GM12872 (cell line): ENCODE results near the gene IL17RE.

ENCODE experiments used
- TF ChIP-seq, protein P1 (sequence below): IDR thresholded peaks from 3 replicates; pipeline ENCODE4 v1.5.1; 2011; ENCODE audit warnings: low read depth, mild to moderate bottlenecking, low read length, moderate library complexity; ENCODE audit not compliant: insufficient read depth

The IL17RE gene

DNA sequence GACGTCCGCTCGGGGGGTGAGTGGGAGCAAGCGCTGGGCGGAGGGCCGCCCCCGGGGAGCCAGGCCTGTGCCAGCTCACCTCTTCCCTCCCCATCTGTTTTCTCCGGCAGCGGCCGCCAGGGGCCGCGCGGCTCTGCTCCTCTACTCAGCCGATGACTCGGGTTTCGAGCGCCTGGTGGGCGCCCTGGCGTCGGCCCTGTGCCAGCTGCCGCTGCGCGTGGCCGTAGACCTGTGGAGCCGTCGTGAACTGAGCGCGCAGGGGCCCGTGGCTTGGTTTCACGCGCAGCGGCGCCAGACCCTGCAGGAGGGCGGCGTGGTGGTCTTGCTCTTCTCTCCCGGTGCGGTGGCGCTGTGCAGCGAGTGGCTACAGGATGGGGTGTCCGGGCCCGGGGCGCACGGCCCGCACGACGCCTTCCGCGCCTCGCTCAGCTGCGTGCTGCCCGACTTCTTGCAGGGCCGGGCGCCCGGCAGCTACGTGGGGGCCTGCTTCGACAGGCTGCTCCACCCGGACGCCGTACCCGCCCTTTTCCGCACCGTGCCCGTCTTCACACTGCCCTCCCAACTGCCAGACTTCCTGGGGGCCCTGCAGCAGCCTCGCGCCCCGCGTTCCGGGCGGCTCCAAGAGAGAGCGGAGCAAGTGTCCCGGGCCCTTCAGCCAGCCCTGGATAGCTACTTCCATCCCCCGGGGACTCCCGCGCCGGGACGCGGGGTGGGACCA, 30.4 kb downstream of the IL17RE start:
- TF ChIP-seq, protein P1, sequence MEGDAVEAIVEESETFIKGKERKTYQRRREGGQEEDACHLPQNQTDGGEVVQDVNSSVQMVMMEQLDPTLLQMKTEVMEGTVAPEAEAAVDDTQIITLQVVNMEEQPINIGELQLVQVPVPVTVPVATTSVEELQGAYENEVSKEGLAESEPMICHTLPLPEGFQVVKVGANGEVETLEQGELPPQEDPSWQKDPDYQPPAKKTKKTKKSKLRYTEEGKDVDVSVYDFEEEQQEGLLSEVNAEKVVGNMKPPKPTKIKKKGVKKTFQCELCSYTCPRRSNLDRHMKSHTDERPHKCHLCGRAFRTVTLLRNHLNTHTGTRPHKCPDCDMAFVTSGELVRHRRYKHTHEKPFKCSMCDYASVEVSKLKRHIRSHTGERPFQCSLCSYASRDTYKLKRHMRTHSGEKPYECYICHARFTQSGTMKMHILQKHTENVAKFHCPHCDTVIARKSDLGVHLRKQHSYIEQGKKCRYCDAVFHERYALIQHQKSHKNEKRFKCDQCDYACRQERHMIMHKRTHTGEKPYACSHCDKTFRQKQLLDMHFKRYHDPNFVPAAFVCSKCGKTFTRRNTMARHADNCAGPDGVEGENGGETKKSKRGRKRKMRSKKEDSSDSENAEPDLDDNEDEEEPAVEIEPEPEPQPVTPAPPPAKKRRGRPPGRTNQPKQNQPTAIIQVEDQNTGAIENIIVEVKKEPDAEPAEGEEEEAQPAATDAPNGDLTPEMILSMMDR: peak; percentile 91

GRCh38 chr3:9933561-9934234, 31.1 kb downstream of the IL17RE start, which contains the start of gene CRELD1:
CRELD1 (plus strand) TSS chr3:9933834; CDS start chr3:9934439, 605 bp downstream.
- TF ChIP-seq, protein P1: no peak

GRCh38 chr3:9934235-9934621, 31.6 kb downstream of the IL17RE start:
- TF ChIP-seq, protein P1: peak; percentile 27; the same call in 1 of the 3 replicates

GRCh38 chr3:9934993-9935392, 32.3 kb downstream of the IL17RE start:
- TF ChIP-seq, protein P1: no peak

DNA sequence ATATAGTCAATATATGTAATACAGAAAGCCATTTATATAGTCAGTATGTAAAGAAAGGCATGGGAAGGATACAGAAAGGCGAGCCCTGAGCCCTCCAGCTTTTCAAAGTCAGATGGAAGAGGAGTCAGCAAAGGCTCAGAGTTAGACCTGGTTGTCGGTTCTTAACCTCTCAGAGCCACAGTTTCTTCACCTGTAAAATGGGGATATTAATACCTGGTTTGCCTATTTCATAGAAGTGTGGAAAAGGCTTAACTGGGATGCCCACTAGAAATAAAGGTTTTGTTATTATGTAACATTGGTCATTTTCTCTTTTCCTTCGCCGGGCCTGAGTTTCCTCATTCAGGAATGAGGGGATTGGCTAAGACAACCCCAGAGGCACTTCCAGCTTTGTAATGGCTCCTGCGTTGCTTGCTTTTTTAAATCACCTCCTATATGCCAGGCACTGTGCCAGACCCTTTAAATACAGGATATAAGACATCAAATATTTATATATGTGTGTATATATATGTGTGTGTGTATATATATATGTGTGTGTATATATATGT, 33.4 kb downstream of the IL17RE start:
- TF ChIP-seq, protein P1: no peak

DNA sequence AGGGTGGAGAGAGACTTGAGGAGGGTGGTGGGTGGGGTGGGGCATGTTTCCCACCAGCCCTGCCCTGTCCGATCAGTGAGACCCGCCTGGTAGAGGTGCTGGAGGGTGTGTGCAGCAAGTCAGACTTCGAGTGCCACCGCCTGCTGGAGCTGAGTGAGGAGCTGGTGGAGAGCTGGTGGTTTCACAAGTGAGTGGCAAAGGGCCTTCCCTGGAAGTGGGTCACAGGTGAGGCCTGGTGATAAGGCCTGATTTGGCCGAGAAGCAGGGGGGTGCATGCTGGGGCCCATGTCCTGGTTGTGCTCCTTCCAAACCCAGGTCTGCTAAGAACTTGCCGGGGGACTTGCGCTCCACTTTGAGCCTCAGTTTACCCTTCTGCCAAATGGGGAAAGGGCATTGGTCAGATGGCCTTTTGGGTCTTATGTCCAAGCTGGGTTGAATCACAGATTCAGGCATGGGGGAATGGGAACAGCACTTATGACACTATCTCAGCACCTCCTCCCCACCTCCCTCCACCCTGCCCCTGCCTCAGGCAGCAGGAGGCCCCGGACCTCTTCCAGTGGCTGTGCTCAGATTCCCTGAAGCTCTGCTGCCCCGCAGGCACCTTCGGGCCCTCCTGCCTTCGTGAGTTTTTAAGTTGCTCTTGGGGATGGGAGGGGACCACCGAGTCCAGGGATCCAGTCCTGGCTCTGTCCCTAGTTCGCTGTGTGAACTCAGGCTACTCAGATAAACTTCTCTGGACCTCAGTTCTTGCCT, 35.0 kb downstream of the IL17RE start:
- TF ChIP-seq, protein P1: no peak

GRCh38 chr3:9938966-9939365, 36.3 kb downstream of the IL17RE start:
- TF ChIP-seq, protein P1: no peak
